Kidney epithelial cell (primary cell): ENCODE measurements around the gene IL2RG. TPM values are rescaled to one million over a fixed set of nuclear protein-coding genes. Genes with fewer than 3 reads are reported as not detected.
A peak's percentile ranks its signal among the peaks of the same experiment; 100 is the strongest.

Source experiments
- DNase-seq: peaks from one replicate; pipeline ENCODE4 v3.0.0-alpha.2; 2010; ENCODE audit warnings: low read depth
- H3K27me3 ChIP-seq: 2 replicates; pipeline ENCODE4 v1.6.0; 2011; ENCODE audit warnings: low read length; ENCODE audit not compliant: control insufficient read depth, insufficient read depth
- H3K36me3 ChIP-seq: 2 replicates; pipeline ENCODE4 v1.5.1; 2011; ENCODE audit warnings: low read length; ENCODE audit not compliant: control insufficient read depth, insufficient read depth
- H3K4me3 ChIP-seq: 2 replicates; pipeline ENCODE4 v1.5.1; 2011; ENCODE audit warnings: low read depth, mild to moderate bottlenecking, control low read depth, low read length
- CTCF ChIP-seq: IDR thresholded peaks from 2 replicates; pipeline ENCODE4 v1.5.1; 2011; ENCODE audit warnings: mild to moderate bottlenecking, moderate library complexity, low read length, control low read depth, inconsistent platforms; ENCODE audit not compliant: insufficient read depth, poor library complexity, severe bottlenecking
- total RNA-seq: library from RNA; depleted of rRNA; stranded (reverse); fragments of >200 nt; gene quantifications from 2 replicates; pipeline ENCODE4 v1.2.3, GENCODE V29; 2015

Gene IL2RG
- total RNA-seq, 1 donor from 2014 or later, result 0.08 TPM

GRCh38 chrX:71070531-71070930, 40.8 kb downstream of the IL2RG start:
- TF ChIP-seq CTCF, result no peak
- Histone ChIP-seq H3K4me3 (no peak overlapping the region), H3K27me3 (no peaks in the 10 kb centered on the region), H3K36me3 (no peaks in the 10 kb centered on the region)
- DNase-seq, result no peak

GRCh38 chrX:71068044-71068918, 43.1 kb downstream of the IL2RG start, which contains the start of gene SNX12:
SNX12 (minus strand) TSS chrX:71068334; CDS start chrX:71068306, 28 bp downstream.
- H3K27me3 ChIP-seq, result no peaks in the 10 kb centered on the region
- peak; percentile 70 for DNase-seq
- TF ChIP-seq CTCF, result no peak
- peak within 1 kb of the TSS; percentile 73 for H3K4me3 ChIP-seq
- H3K36me3 ChIP-seq, result no peaks in the 10 kb centered on the region

GRCh38 chrX:71067712-71068043, 43.7 kb downstream of the IL2RG start:
- no peaks in the 10 kb centered on the region for H3K36me3 ChIP-seq
- H3K4me3 ChIP-seq, result peak overlapping the region; percentile 73
- no peak for DNase-seq
- no peaks in the 10 kb centered on the region for H3K27me3 ChIP-seq
- TF ChIP-seq CTCF, result no peak

- TF ChIP-seq CTCF, result no peak
- no peak for DNase-seq
- no peaks in the 10 kb centered on the region for H3K36me3 ChIP-seq
- no peaks in the 10 kb centered on the region for H3K27me3 ChIP-seq
- peak overlapping the region; percentile 73 for H3K4me3 ChIP-seq
These were observed 44.3 kb downstream of the IL2RG start for GRCh38 chrX:71067089-71067488.

- no peak for DNase-seq
- no peak for TF ChIP-seq CTCF
- Histone ChIP-seq H3K27me3 (no peaks in the 10 kb centered on the region), H3K4me3 (no peak overlapping the region), H3K36me3 (no peaks in the 10 kb centered on the region)
These were observed 51.2 kb downstream of the IL2RG start for GRCh38 chrX:71060127-71060526.

- Histone ChIP-seq H3K27me3 (no peaks in the 10 kb centered on the region), H3K36me3 (no peaks in the 10 kb centered on the region), H3K4me3 (no peak overlapping the region)
- no peak for DNase-seq
- TF ChIP-seq CTCF, result no peak
These were observed 53.4 kb downstream of the IL2RG start for GRCh38 chrX:71057848-71058530.
